Progenitor cell of endocrine pancreas (in vitro differentiated cells): ENCODE data around the gene TOGARAM2. TPM values are rescaled to one million over a fixed set of nuclear protein-coding genes. Genes with fewer than 3 reads are reported as not detected.

ENCODE experiments used
- DNase-seq: peaks from one replicate; pipeline ENCODE4 v3.0.0; 2021; ENCODE audit warnings: low spot score; ENCODE audit not compliant: unreplicated experiment
- H3K27ac Mint-ChIP-seq: 2 replicates; pipeline ENCODE4 v1.8.0; 2021; ENCODE audit warnings: mild to moderate bottlenecking, moderate library complexity, mixed read lengths
- H3K27me3 Mint-ChIP-seq: 2 replicates; pipeline ENCODE4 v1.8.0; 2021; ENCODE audit warnings: mixed read lengths
- H3K36me3 Mint-ChIP-seq: 2 replicates; pipeline ENCODE4 v1.8.0; 2022; ENCODE audit warnings: mixed read lengths; ENCODE audit not compliant: insufficient read depth
- H3K4me1 Mint-ChIP-seq: 2 replicates; pipeline ENCODE4 v1.8.0; 2021; ENCODE audit warnings: low read depth, mixed read lengths
- H3K4me3 Mint-ChIP-seq: 2 replicates; pipeline ENCODE4 v1.8.0; 2021; ENCODE audit warnings: low read depth, mild to moderate bottlenecking, moderate library complexity, mixed read lengths
- H3K9me3 Mint-ChIP-seq: 2 replicates; pipeline ENCODE4 v1.8.0; 2021; ENCODE audit warnings: low read depth, mixed read lengths
- total RNA-seq: library from RNA; stranded (reverse); gene quantifications from 2 replicates; pipeline ENCODE4 v1.2.1, GENCODE V29; 2021
- TF ChIP-seq, protein P1 (sequence below): fragments of 200-600 bp; sonication (generic); IDR thresholded peaks from one replicate; pipeline ENCODE4 v1.5.0; 2021; ENCODE audit warnings: antibody characterized with exemption, mild to moderate bottlenecking; ENCODE audit not compliant: unreplicated experiment

TOGARAM2 gene
- total RNA-seq, 1 donor from 2014 or later: 0.86 TPM

DNA sequence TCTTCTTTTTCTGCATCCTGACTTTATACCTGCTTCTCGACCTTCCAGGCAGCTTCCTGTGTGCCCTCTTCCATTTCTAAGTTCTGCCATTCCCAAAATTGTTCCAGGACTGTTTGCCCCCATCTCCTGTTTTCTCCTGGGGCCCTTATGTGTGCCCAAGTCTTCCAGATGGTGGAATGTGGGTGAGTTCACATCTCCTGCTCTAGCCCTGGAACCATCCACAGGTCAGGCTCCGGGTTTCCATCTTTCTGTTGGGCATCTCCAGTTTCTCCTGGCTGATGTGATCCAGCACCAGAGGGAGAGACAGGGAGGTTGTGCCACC lies 25.8 kb downstream of the TOGARAM2 start:
- Mint-ChIP-seq H3K27me3 (peaks cover 7% of the 10 kb centered on the region), H3K4me3 (no peak overlapping the region), H3K36me3 (no peaks in the 10 kb centered on the region), H3K4me1 (peaks cover 1% of the 10 kb centered on the region), H3K27ac (no peak overlapping the region), H3K9me3 (no peaks in the 10 kb centered on the region)
- TF ChIP-seq, protein P1, sequence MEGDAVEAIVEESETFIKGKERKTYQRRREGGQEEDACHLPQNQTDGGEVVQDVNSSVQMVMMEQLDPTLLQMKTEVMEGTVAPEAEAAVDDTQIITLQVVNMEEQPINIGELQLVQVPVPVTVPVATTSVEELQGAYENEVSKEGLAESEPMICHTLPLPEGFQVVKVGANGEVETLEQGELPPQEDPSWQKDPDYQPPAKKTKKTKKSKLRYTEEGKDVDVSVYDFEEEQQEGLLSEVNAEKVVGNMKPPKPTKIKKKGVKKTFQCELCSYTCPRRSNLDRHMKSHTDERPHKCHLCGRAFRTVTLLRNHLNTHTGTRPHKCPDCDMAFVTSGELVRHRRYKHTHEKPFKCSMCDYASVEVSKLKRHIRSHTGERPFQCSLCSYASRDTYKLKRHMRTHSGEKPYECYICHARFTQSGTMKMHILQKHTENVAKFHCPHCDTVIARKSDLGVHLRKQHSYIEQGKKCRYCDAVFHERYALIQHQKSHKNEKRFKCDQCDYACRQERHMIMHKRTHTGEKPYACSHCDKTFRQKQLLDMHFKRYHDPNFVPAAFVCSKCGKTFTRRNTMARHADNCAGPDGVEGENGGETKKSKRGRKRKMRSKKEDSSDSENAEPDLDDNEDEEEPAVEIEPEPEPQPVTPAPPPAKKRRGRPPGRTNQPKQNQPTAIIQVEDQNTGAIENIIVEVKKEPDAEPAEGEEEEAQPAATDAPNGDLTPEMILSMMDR: no peak
- DNase-seq: no peak

- H3K4me3 Mint-ChIP-seq: no peak overlapping the region
- peaks cover 15% of the 10 kb centered on the region for H3K27me3 Mint-ChIP-seq
- no peaks in the 10 kb centered on the region for H3K9me3 Mint-ChIP-seq
- no peaks in the 10 kb centered on the region for H3K36me3 Mint-ChIP-seq
- TF ChIP-seq, protein P1: no peak
- no peak overlapping the region for H3K27ac Mint-ChIP-seq
- H3K4me1 Mint-ChIP-seq: peaks cover 1% of the 10 kb centered on the region
- DNase-seq: no peak
These were observed 28.2 kb downstream of the TOGARAM2 start for GRCh38 chr2:29009270-29009669.

- H3K4me3 Mint-ChIP-seq: no peak overlapping the region
- H3K9me3 Mint-ChIP-seq: no peaks in the 10 kb centered on the region
- TF ChIP-seq, protein P1: no peak
- no peak for DNase-seq
- H3K27me3 Mint-ChIP-seq: peaks cover 15% of the 10 kb centered on the region
- no peaks in the 10 kb centered on the region for H3K36me3 Mint-ChIP-seq
- no peak overlapping the region for H3K27ac Mint-ChIP-seq
- peaks cover 1% of the 10 kb centered on the region for H3K4me1 Mint-ChIP-seq
These were observed 28.9 kb downstream of the TOGARAM2 start for GRCh38 chr2:29009711-29010677.

DNA sequence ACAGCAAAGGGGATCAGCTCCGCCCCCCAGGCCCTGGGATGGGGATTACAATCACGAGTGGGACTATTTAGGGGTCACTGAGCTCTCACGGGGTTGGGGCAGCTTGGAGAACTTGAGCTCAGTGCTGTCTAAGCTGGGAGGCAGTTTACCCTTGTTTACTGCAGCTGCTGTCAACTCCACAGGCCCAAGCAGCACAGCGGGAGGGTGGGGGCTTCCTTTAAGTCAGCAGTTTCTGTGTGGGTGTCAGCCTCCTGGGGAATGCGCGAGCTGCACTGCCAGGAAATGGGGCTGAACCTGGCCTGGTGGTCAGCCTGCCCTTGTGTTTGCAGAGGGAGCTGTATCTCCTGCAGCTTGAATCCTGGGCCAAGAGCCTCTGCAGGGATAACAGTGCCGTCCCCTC lies 29.8 kb downstream of the TOGARAM2 start:
- Mint-ChIP-seq H3K4me3 (no peak overlapping the region), H3K36me3 (no peaks in the 10 kb centered on the region), H3K9me3 (no peaks in the 10 kb centered on the region), H3K27me3 (peaks cover 24% of the 10 kb centered on the region), H3K4me1 (peaks cover 1% of the 10 kb centered on the region), H3K27ac (no peak overlapping the region)
- TF ChIP-seq, protein P1: no peak
- DNase-seq: no peak

GRCh38 chr2:29011418-29012060 lies 30.4 kb downstream of the TOGARAM2 start:
- Mint-ChIP-seq H3K36me3 (no peaks in the 10 kb centered on the region), H3K4me3 (no peak overlapping the region), H3K4me1 (peaks cover 1% of the 10 kb centered on the region), H3K27ac (no peak overlapping the region), H3K9me3 (no peaks in the 10 kb centered on the region), H3K27me3 (peaks cover 27% of the 10 kb centered on the region)
- no peak for DNase-seq
- TF ChIP-seq, protein P1: no peak
